ENCODE results near the gene RDH16. TPM values are rescaled to one million over a fixed set of nuclear protein-coding genes. Genes with fewer than 3 reads are reported as not detected.

Gene RDH16
- total RNA-seq, 4 donors from 2014 or later, result 0.22 to 1.3 TPM; not detected in 2

GRCh38 chr12:56953314-56953713, 4.1 kb downstream of the RDH16 start:
- intact Hi-C loops (cut with DNase I), result no loop called here
- Histone ChIP-seq H3K27ac (no peak overlapping the region), H3K9me3 (no peaks in the 10 kb centered on the region), H3K36me3 (no peaks in the 10 kb centered on the region), H3K4me1 (no peaks in the 10 kb centered on the region), H3K27me3 (no peaks in the 10 kb centered on the region), H3K4me3 (replicated peaks in 1 of 3) (no peak overlapping the region)
- TF ChIP-seq CTCF (IDR thresholded peaks at IDR 0.05) (no peak), POLR2A (IDR thresholded peaks at IDR 0.05) (no peak)
- WGBS, 2 donors, result 25 to 35% methylated on average over 1 of the region's 1 CpG
- no peak for DNase-seq

GRCh38 chr12:56951582-56952339, 5.6 kb downstream of the RDH16 start:
- TF ChIP-seq POLR2A (IDR thresholded peaks at IDR 0.05) (no peak), CTCF (IDR thresholded peaks at IDR 0.05) (no peak)
- Histone ChIP-seq H3K36me3 (no peaks in the 10 kb centered on the region), H3K4me3 (replicated peaks in 1 of 3) (no peak overlapping the region), H3K4me1 (no peaks in the 10 kb centered on the region), H3K9me3 (no peaks in the 10 kb centered on the region), H3K27me3 (no peaks in the 10 kb centered on the region), H3K27ac (no peak overlapping the region)
- intact Hi-C loops (cut with DNase I), result no loop called here
- WGBS, 2 donors, result 90 to 93% methylated on average over 11 of the region's 11 CpGs
- DNase-seq, result no peak

GRCh38 chr12:56948881-56949280, 8.5 kb downstream of the RDH16 start:
- no peak overlapping the region for H3K27ac ChIP-seq
- intact Hi-C loops (cut with DNase I), result no loop called here
- H3K36me3 ChIP-seq, result no peaks in the 10 kb centered on the region
- H3K9me3 ChIP-seq, result no peaks in the 10 kb centered on the region
- DNase-seq, result no peak
- H3K4me1 ChIP-seq, result no peaks in the 10 kb centered on the region
- WGBS, 2 donors, result 95 to 100% methylated on average over 2 of the region's 2 CpGs
- no peaks in the 10 kb centered on the region for H3K27me3 ChIP-seq
- H3K4me3 ChIP-seq (replicated peaks in 1 of 3), result no peak overlapping the region
- TF ChIP-seq POLR2A (IDR thresholded peaks at IDR 0.05), result no peak

- Histone ChIP-seq H3K36me3 (no peaks in the 10 kb centered on the region), H3K4me3 (replicated peaks in 1 of 3) (no peak overlapping the region), H3K9me3 (no peaks in the 10 kb centered on the region), H3K27ac (no peak overlapping the region), H3K27me3 (no peaks in the 10 kb centered on the region), H3K4me1 (no peaks in the 10 kb centered on the region)
- TF ChIP-seq CTCF (IDR thresholded peaks at IDR 0.05), result no peak
- no peak for TF ChIP-seq POLR2A (IDR thresholded peaks at IDR 0.05)
- intact Hi-C loops (cut with DNase I), result no loop called here
- DNase-seq, result no peak
Measured at GRCh38 chr12:56948457-56948777, 9.0 kb downstream of the RDH16 start.

GRCh38 chr12:56947633-56948456, 9.6 kb downstream of the RDH16 start:
- Histone ChIP-seq H3K36me3 (no peaks in the 10 kb centered on the region), H3K4me3 (replicated peaks in 1 of 3) (no peak overlapping the region), H3K27ac (no peak overlapping the region), H3K4me1 (no peaks in the 10 kb centered on the region), H3K9me3 (no peaks in the 10 kb centered on the region), H3K27me3 (no peaks in the 10 kb centered on the region)
- WGBS, 2 donors, result 80 to 88% methylated on average over 6 of the region's 6 CpGs
- TF ChIP-seq CTCF (IDR thresholded peaks at IDR 0.05) (no peak), POLR2A (IDR thresholded peaks at IDR 0.05) (no peak)
- intact Hi-C loops (cut with DNase I), result no loop called here
- no peak for DNase-seq
